Loucy (cell line): Measurements from ENCODE around the gene ZNF48.

Experiments used
- EZH2phosphoT487 ChIP-seq: fragments of 200-600 bp; IDR thresholded peaks from 2 replicates; pipeline ENCODE4 v1.6.1; 2018; ENCODE audit warnings: antibody characterized with exemption, mild to moderate bottlenecking, moderate library complexity, borderline replicate concordance
- TF ChIP-seq, protein P1 (sequence below): fragments of 200-600 bp; sonication (generic); conservative IDR thresholded peaks from 2 replicates; pipeline ENCODE4 v1.5.1; 2014; ENCODE audit warnings: mild to moderate bottlenecking, antibody characterized with exemption, low read length

DNA sequence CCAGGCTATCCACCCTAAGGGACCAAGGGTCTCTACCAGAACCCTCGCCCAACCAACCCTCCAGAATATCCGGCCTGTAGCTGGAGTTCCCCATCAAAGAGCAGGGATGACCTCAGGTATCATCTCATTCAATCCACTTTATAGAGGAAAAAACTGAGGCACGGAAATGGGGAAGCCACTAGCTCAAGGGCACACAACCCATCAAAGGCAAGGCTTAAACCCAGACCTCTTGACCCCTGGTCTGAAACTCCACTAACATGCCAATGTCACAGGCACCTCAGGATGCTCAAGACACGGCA lies 26.5 kb upstream of the ZNF48 start:
- TF ChIP-seq, protein P1, sequence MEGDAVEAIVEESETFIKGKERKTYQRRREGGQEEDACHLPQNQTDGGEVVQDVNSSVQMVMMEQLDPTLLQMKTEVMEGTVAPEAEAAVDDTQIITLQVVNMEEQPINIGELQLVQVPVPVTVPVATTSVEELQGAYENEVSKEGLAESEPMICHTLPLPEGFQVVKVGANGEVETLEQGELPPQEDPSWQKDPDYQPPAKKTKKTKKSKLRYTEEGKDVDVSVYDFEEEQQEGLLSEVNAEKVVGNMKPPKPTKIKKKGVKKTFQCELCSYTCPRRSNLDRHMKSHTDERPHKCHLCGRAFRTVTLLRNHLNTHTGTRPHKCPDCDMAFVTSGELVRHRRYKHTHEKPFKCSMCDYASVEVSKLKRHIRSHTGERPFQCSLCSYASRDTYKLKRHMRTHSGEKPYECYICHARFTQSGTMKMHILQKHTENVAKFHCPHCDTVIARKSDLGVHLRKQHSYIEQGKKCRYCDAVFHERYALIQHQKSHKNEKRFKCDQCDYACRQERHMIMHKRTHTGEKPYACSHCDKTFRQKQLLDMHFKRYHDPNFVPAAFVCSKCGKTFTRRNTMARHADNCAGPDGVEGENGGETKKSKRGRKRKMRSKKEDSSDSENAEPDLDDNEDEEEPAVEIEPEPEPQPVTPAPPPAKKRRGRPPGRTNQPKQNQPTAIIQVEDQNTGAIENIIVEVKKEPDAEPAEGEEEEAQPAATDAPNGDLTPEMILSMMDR, result no peak
- TF ChIP-seq EZH2phosphoT487, result no peak
